Activated T-helper 1 cell treated with anti-CD3 and anti-CD28 coated beads, Interleukin-12 subunit alpha, Interleukin-12 subunit beta, Interleukin-2, Interleukin-4 antibody, amounts not matched to agents 30 ng/mL and 10 ng/mL and 1 ng/mL, durations not matched to agents 14 hours and 24 hours and 36 hours (primary cell): Measurements from ENCODE around the gene CD38. TPM values are rescaled to one million over a fixed set of nuclear protein-coding genes. Genes with fewer than 3 reads are reported as not detected.
"Not testable (repeated sequence)": the region's sequence is repeated elsewhere in the genome, so short reads cannot be mapped to it uniquely, and the experiment has no call there.

Experiments
- DNase-seq: peaks from one replicate; pipeline ENCODE4 v3.0.0; 2021; ENCODE audit warnings: low spot score
- H3K27ac Mint-ChIP-seq: one replicate; pipeline ENCODE4 v1.8.0; 2021; ENCODE audit warnings: mild to moderate bottlenecking, mixed read lengths
- H3K27me3 Mint-ChIP-seq: one replicate; pipeline ENCODE4 v1.8.0; 2022; ENCODE audit warnings: mild to moderate bottlenecking, moderate library complexity, mixed read lengths; ENCODE audit not compliant: insufficient read depth
- H3K36me3 Mint-ChIP-seq: one replicate; pipeline ENCODE4 v1.8.0; 2021; ENCODE audit warnings: low read depth, mixed read lengths
- H3K4me1 Mint-ChIP-seq: one replicate; pipeline ENCODE4 v1.8.0; 2021; ENCODE audit warnings: low read depth, mixed read lengths
- H3K4me3 Mint-ChIP-seq: one replicate; pipeline ENCODE4 v1.8.0; 2021; ENCODE audit warnings: mild to moderate bottlenecking, moderate library complexity, mixed read lengths
- H3K9me3 Mint-ChIP-seq: one replicate; pipeline ENCODE4 v1.8.0; 2021; ENCODE audit warnings: mixed read lengths
- intact Hi-C: fragments of 100-400 bp; cut with micrococcal nuclease; formaldehyde crosslinking; loops from one replicate; pipeline ENCODE4 v1.15.1; 2024
- total RNA-seq: library from RNA; stranded (reverse); gene quantifications from 2 replicates; pipeline ENCODE4 v1.2.3, GENCODE V29; 2022

The CD38 gene
- total RNA-seq, 1 donor from 2014 or later: 152 TPM

DNA sequence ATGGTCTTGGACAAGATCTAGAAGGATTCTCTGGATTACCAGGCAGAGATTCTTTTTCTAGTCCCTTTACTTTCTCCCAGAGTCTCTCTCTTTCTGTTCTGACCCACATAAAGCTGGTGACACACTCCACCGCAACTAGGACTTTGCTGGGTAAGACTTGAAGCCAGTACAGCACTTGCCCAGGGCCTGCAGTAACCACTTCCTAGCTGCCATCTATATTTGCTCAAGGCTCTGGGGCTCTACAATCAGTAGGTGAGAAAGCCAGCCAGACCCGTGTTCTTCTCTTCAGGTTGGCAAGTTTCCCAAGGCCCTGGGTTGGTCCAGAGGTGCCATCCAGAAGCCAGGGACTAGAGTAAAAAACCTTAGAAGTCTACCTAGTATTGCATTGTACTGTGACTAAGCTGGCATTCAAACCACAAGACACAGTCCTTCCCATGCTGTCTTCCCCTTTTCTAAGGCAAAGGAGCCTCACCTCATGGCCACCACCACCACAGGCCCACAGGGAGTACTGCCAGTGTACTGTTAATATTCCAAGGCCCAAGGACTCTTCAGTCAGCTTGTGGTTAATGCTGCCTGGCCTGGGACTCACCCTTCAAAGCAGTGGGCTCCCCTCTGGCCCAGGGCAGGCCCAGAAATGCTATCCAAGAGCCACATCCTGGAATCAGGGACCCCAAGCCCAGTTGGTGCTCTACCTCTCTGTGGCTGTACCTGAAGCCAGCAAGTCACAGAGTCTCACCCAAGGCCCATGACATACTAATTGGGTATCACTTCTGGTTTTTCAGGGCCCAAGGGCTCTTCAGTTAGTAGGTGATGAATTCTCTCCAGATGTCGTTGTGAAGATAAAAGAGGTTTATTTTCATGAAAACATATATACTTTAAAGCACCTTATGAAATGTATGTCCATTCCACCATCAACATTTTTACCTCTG, 54.7 kb downstream of the CD38 start:
- DNase-seq: no peak
- peaks cover 81% of the 10 kb centered on the region for H3K36me3 Mint-ChIP-seq
- H3K27me3 Mint-ChIP-seq: no peaks in the 10 kb centered on the region
- no peak overlapping the region for H3K4me3 Mint-ChIP-seq
- peaks cover 11% of the 10 kb centered on the region for H3K9me3 Mint-ChIP-seq
- H3K4me1 Mint-ChIP-seq: peaks cover 55% of the 10 kb centered on the region
- H3K27ac Mint-ChIP-seq: peak overlapping the region; percentile 61
- intact Hi-C loops: no loop called here

DNA sequence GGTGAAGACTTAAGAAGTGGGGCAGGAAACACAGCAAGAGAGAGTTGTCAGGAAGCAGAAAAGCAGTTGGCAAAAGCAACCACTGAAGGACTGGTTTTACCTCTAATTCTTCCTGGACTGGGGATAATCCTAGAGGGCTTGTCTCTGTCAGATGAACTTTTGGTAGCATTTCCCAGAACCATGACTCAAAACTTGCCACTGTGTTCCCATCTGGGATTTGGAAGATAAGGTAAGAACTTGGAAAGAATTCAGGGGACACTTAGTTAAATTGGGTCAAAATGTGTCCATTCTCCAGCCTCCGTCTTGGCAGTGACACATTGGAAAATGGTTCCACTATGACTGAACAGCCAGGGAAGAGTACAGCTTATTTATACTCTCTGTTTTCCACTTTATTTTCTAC, 55.7 kb downstream of the CD38 start:
- Mint-ChIP-seq H3K4me1 (peaks cover 56% of the 10 kb centered on the region), H3K36me3 (peaks cover 82% of the 10 kb centered on the region), H3K27ac (peak overlapping the region; percentile 53), H3K27me3 (no peaks in the 10 kb centered on the region), H3K4me3 (no peak overlapping the region), H3K9me3 (peaks cover 11% of the 10 kb centered on the region)
- intact Hi-C loops: no loop called here
- no peak for DNase-seq

DNA sequence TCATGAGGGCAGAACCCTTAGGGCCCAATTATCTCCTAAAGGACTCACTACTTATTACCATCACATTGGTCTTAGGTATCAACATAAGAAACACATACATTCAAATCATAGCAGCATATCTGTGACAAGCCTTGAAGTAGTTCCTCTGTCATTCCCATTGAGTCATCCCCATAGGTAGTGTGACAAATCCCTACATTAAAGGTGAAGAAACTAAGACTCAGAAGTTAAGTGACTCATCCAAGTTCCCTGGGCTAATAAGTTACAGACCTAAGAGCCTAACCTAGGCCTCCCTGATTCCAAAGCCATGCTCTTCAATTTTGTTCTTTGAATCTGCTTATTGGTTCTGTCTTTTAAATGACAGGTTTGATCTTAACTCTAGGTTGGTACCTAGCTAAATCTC, 58.2 kb downstream of the CD38 start:
- Mint-ChIP-seq H3K27me3 (no peaks in the 10 kb centered on the region), H3K4me3 (no peak overlapping the region), H3K4me1 (peaks cover 34% of the 10 kb centered on the region), H3K27ac (peak overlapping the region; percentile 18), H3K9me3 (no peaks in the 10 kb centered on the region), H3K36me3 (peaks cover 81% of the 10 kb centered on the region)
- no peak for DNase-seq
- intact Hi-C loops: no loop called here

DNA sequence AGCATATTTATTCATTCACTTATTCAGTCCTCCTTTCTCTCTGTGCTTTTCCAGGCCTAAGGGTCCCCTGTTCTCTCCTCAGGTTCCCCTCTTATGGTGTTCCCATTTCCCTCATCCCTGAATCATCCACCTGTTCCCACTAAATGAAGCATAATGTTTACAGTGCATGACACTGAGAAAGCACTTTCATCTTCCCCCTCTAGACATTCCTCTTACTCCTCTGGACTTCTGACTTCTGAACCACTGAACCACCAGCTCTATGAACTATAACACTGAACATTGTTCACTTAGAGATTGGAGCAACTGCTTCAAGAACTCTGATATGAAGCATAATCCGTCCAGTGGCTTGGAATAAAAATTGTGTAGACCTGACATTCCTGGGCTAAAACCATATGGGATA, 59.5 kb downstream of the CD38 start:
- intact Hi-C loops: no loop called here

DNA sequence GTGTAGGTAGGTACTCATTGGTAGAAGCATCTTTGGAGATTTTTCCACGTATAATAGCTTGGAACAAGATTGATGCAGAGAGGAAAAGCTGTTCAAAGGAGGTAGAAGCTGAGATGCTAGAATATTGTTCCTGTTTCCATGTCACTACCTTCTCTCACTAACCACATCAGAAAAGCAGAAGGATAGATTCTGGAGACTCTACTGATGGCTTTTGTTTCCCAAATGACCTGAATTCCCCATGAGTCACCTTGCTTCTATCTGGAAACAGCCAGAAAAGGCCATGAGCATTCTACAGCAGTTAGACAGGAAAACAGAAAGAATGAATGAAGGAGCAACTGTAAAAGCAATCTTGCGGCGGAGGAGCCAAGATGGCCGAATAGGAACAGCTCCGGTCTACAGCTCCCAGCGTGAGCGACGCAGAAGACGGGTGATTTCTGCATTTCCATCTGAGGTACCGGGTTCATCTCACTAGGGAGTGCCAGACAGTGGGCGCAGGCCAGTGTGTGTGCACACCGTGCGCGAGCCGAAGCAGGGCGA, 63.1 kb downstream of the CD38 start:
- H3K4me3 Mint-ChIP-seq, H3K27ac Mint-ChIP-seq, intact Hi-C loops, DNase-seq, H3K27me3 Mint-ChIP-seq, H3K9me3 Mint-ChIP-seq: not testable (repeated sequence)
- H3K4me1 Mint-ChIP-seq: peaks cover 12% of the 10 kb centered on the region
- peaks cover 43% of the 10 kb centered on the region for H3K36me3 Mint-ChIP-seq

More for the DNA sequence above, 59.5 kb downstream of the CD38 start:
- Mint-ChIP-seq H3K36me3 (peaks cover 71% of the 10 kb centered on the region), H3K4me1 (peaks cover 33% of the 10 kb centered on the region), H3K4me3 (no peak overlapping the region), H3K27me3 (no peaks in the 10 kb centered on the region), H3K9me3 (no peaks in the 10 kb centered on the region), H3K27ac (peak overlapping the region; percentile 9)
- DNase-seq: no peak

DNA sequence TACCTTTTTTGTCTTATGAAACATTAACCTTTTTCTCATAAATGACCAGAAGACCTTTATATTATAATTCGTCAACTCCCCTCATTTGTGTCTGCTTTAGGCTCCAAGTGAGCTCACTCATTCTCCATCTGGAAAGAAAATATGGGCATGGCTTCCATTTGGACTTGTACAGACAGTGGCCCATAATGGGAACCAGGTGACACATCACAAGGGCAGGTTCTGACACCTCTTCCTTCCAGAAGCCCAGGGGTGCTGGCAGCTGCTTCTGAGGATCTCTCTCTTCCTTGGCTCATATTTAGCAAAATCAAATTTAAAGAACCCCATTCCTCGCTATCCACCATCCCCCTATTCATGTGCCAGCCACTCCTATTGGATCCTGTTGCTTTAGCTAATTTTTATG, 69.6 kb downstream of the CD38 start:
- Mint-ChIP-seq H3K9me3 (no peaks in the 10 kb centered on the region), H3K36me3 (peaks cover 29% of the 10 kb centered on the region), H3K27ac (no peak overlapping the region), H3K4me1 (no peaks in the 10 kb centered on the region), H3K4me3 (no peak overlapping the region), H3K27me3 (no peaks in the 10 kb centered on the region)
- no peak for DNase-seq
- intact Hi-C loops: no loop called here

DNA sequence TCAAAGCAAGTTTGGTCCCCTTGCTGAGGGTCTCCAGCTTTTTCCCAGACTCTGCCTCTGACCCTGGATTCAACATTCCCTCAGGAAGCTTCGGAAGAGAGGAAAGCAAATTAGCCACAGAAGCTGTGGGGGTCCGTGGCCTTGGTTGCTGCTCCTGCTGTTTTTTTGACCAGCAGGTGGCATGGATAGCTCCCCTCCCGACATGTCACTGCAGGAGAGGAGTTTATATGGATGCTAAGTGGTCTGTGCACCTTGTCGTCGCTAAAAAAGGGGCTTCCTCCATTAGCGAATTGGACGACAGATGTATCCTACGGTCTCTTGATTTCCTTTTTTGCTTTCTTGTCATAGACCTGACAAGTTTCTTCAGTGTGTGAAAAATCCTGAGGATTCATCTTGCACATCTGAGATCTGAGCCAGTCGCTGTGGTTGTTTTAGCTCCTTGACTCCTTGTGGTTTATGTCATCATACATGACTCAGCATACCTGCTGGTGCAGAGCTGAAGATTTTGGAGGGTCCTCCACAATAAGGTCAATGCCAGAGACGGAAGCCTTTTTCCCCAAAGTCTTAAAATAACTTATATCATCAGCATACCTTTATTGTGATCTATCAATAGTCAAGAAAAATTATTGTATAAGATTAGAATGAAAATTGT, 70.2 kb downstream of the CD38 start:
- H3K36me3 Mint-ChIP-seq: peaks cover 32% of the 10 kb centered on the region
- no peak for DNase-seq

DNA sequence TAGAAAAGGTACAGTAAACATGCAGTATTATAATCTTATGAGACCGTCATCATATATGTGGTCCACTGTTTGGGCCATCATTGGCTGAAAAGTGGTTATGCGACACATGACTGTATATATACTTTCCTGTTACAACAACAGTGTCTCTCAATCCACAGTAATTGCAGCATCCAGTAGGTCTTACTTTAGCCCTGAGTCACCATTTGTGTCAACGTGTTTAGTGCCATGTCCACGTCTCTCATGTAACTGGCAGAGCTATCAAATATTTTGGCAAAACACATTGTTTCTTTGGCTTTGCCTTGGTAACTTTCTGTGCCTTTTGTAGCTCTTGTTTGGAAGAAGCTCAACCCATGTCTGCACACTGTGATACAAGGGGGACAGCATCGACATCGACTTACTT, 73.8 kb downstream of the CD38 start:
- no peak for DNase-seq
- H3K27me3 Mint-ChIP-seq: no peaks in the 10 kb centered on the region
- peaks cover 41% of the 10 kb centered on the region for H3K36me3 Mint-ChIP-seq
- intact Hi-C loops: no loop called here
- no peak overlapping the region for H3K4me3 Mint-ChIP-seq
- no peaks in the 10 kb centered on the region for H3K9me3 Mint-ChIP-seq
- H3K4me1 Mint-ChIP-seq: no peaks in the 10 kb centered on the region
- no peak overlapping the region for H3K27ac Mint-ChIP-seq

More for the DNA sequence above, 70.2 kb downstream of the CD38 start:
- Mint-ChIP-seq H3K27me3 (no peaks in the 10 kb centered on the region), H3K4me3 (no peak overlapping the region), H3K9me3 (no peaks in the 10 kb centered on the region), H3K27ac (no peak overlapping the region), H3K4me1 (no peaks in the 10 kb centered on the region)
- intact Hi-C loops: no loop called here

DNA sequence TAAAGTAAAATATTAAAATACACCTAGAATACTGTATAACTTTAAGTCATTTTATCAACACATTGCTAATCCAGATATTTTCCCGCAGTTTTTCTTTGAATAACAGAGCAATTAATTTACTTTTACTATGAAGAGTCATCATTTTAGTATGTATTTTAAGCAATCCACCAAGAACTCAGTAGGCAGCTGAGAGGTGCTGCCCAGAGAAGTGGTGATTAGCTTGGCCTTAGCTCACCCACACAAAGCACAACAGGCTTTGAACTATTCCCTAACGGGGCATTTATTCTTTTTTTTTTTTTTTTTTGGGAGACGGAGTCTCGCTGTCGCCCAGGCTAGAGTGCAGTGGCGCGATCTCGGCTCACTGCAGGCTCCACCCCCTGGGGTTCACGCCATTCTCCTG, 74.4 kb downstream of the CD38 start:
- Mint-ChIP-seq H3K36me3 (peaks cover 40% of the 10 kb centered on the region), H3K4me1 (no peaks in the 10 kb centered on the region), H3K4me3 (no peak overlapping the region), H3K27me3 (peaks cover 1% of the 10 kb centered on the region), H3K9me3 (no peaks in the 10 kb centered on the region), H3K27ac (no peak overlapping the region)
- intact Hi-C loops: no loop called here
- DNase-seq: no peak

DNA sequence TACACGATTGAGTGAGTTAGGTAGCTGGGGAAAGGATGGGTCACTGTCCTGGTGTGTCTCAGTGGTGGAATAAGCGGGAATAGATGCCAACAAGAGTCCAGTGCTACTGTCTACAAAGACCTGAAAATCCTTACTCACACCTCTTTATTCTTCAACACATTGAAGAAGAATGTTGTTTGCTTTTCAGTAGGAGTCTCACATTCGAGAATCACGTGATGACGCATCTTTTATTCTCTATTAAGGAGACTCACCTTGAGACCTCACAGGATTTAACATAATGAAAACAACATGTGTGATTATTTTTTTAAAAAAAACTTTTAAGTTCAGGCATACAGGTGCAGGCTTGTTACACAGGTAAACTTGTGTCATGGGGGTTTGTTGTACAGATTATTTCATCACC, 75.2 kb downstream of the CD38 start:
- H3K9me3 Mint-ChIP-seq: no peaks in the 10 kb centered on the region
- peaks cover 1% of the 10 kb centered on the region for H3K27me3 Mint-ChIP-seq
- DNase-seq: no peak
- H3K4me3 Mint-ChIP-seq: no peak overlapping the region
- intact Hi-C loops: no loop called here
- no peak overlapping the region for H3K27ac Mint-ChIP-seq
- no peaks in the 10 kb centered on the region for H3K4me1 Mint-ChIP-seq
- peaks cover 35% of the 10 kb centered on the region for H3K36me3 Mint-ChIP-seq

DNA sequence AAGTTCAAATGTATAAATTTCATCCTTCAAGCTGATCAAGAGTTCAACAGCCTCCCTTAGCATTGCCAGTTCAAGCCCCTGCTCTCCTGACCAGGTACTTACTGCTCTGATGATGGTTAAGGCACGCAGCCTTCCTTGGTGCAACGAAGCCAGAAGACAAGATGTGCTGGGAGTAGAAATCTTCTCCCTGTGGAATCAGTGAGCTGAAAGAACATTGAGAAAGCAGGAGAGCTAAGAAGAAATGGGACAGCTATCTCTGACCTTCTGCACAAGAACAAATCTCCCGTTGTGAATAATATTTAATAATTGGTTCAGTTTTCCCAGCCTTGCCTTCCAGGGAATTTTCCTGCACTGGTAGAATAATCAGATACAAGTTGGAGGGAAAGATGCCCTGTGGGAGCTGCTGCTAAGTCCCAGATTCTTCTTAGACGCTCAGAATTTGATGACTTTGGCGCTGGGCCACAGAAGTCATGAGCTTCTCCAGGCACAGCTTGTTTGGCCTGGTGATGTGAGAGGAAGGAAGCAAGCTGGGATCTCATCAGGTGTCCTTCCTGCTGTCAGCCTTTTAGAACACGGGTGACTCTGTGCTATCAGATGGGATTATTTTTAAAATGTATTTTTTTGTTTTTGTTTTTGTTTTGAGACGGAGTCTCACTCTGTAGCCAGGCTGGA, 77.8 kb downstream of the CD38 start:
- Mint-ChIP-seq H3K36me3 (peaks cover 23% of the 10 kb centered on the region), H3K4me3 (no peak overlapping the region), H3K9me3 (no peaks in the 10 kb centered on the region), H3K27ac (no peak overlapping the region), H3K4me1 (no peaks in the 10 kb centered on the region), H3K27me3 (peaks cover 3% of the 10 kb centered on the region)
- no peak for DNase-seq
- intact Hi-C loops: no loop called here

DNA sequence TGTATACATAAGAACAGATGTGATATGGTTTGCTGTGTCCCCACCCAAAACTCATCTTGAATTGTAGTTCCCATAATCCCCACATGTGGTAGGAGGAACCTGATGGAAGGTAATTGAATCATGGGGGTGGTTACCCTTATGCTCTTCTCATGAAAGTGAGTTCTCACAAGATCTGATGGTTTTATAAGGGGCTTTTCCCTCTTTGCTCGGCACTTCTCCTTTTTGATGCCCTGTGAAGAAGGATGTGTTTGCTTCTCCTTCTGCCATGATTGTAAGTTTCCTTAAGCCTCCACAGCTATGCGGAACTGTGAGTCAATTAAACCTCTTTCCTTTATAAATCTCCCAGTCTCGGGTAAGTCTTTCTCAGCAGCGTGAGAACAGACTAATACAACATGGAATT, 83.1 kb downstream of the CD38 start:
- H3K27me3 Mint-ChIP-seq, H3K36me3 Mint-ChIP-seq, H3K27ac Mint-ChIP-seq, DNase-seq, intact Hi-C loops, H3K4me1 Mint-ChIP-seq, H3K4me3 Mint-ChIP-seq, H3K9me3 Mint-ChIP-seq: not testable (repeated sequence)
